PC-3 (cell line): ENCODE data around the gene ZNF646. TPM values are rescaled to one million over a fixed set of nuclear protein-coding genes. Genes with fewer than 3 reads are reported as not detected.

Source experiments
- ATAC-seq: fragments of 200-7000 bp; cut with Tn5 transposase; 2 replicates; pipeline ENCODE4 v1.9.1; 2020; ENCODE audit warnings: mild to moderate bottlenecking, moderate library complexity
- BruUV-seq: library from RNA; stranded (reverse); fragments of 400-500 nt; replicated peaks from 2 replicates; lab custom pipeline; 2021; lab: Mats Ljungman, UMichigan
- CTCF ChIA-PET: fragments of 300-600 bp; sonication (Branson Sonifier 250); formaldehyde crosslinking; loops from one replicate; lab custom pipeline; 2022; ENCODE audit warnings: antibody characterized with exemption; lab: Charles Lee
- POLR2A ChIA-PET: fragments of 300-600 bp; sonication (Branson Sonifier 250); formaldehyde crosslinking; loops from one replicate; lab custom pipeline; 2022; ENCODE audit warnings: antibody characterized with exemption; ENCODE audit not compliant: unreplicated experiment; lab: Charles Lee
- DNase-seq: peaks from one replicate; pipeline ENCODE4 v3.0.0-alpha.2; 2015
- H2AFZ ChIP-seq: fragments of 300-600 bp; sonication (generic); 2 replicates; pipeline ENCODE4 v1.6.0; 2016; ENCODE audit warnings: antibody characterized with exemption, low read length
- H3F3A ChIP-seq: fragments of 300-600 bp; sonication (generic); one replicate; pipeline ENCODE4 v1.6.0; 2017; ENCODE audit warnings: antibody characterized with exemption, low read length, control low read depth, mild to moderate bottlenecking; ENCODE audit not compliant: unreplicated experiment
- H3K27ac ChIP-seq: fragments of 300-600 bp; sonication (generic); 2 replicates; pipeline ENCODE4 v1.5.1; 2016; ENCODE audit warnings: mild to moderate bottlenecking, low read length
- H3K27me3 ChIP-seq: fragments of 300-600 bp; sonication (generic); 2 replicates; pipeline ENCODE4 v1.6.1; 2016; ENCODE audit warnings: low read length, mixed read lengths
- H3K36me3 ChIP-seq: fragments of 300-600 bp; sonication (generic); 2 replicates; pipeline ENCODE4 v1.6.1; 2016; ENCODE audit warnings: low read depth, mixed run types, low read length, mixed read lengths
- H3K4me1 ChIP-seq: fragments of 300-600 bp; sonication (generic); 2 replicates; pipeline ENCODE4 v1.5.1; 2016; ENCODE audit warnings: low read length; ENCODE audit not compliant: insufficient read depth
- H3K4me2 ChIP-seq: fragments of 300-600 bp; sonication (generic); 2 replicates; pipeline ENCODE4 v1.6.0; 2016; ENCODE audit warnings: low read length
- H3K4me3 ChIP-seq: fragments of 300-600 bp; sonication (generic); 2 replicates; pipeline ENCODE4 v1.5.1; 2016; ENCODE audit warnings: mild to moderate bottlenecking, low read length, mixed read lengths
- H3K79me2 ChIP-seq: fragments of 300-600 bp; sonication (generic); 2 replicates; pipeline ENCODE4 v1.6.1; 2017; ENCODE audit warnings: low read length, mixed read lengths
- H3K9ac ChIP-seq: fragments of 300-600 bp; sonication (generic); 2 replicates; pipeline ENCODE4 v1.6.0; 2016; ENCODE audit warnings: mild to moderate bottlenecking, low read length
- H3K9me2 ChIP-seq: fragments of 300-600 bp; sonication (generic); replicated peaks from 2 replicates; pipeline ENCODE4 v1.6.1; 2016; ENCODE audit warnings: mixed run types, low read length, mixed read lengths
- H3K9me3 ChIP-seq: fragments of 300-600 bp; sonication (generic); 2 replicates; pipeline ENCODE4 v1.6.1; 2016; ENCODE audit warnings: low read length, mixed read lengths
- H4K20me1 ChIP-seq: fragments of 300-600 bp; sonication (generic); 2 replicates; pipeline ENCODE4 v1.6.1; 2016; ENCODE audit warnings: low read length, mixed read lengths
- CTCF ChIP-seq: fragments of 300-600 bp; sonication (generic); conservative IDR thresholded peaks from 2 replicates; pipeline ENCODE4 v1.5.1; 2017; ENCODE audit warnings: antibody characterized with exemption, low read depth, mild to moderate bottlenecking, low read length
- EZH2 ChIP-seq: fragments of 300-600 bp; sonication (generic); IDR thresholded peaks from one replicate; pipeline ENCODE4 v1.6.1; 2017; ENCODE audit warnings: antibody characterized with exemption, mild to moderate bottlenecking, low read length; ENCODE audit not compliant: unreplicated experiment
- EZH2phosphoT487 ChIP-seq: fragments of 300-600 bp; sonication (generic); IDR thresholded peaks from 2 replicates; pipeline ENCODE4 v1.6.1; 2018; ENCODE audit warnings: mild to moderate bottlenecking, antibody characterized with exemption, low read length, borderline replicate concordance
- intact Hi-C: fragments of 100-400 bp; cut with micrococcal nuclease; formaldehyde crosslinking; loops from 2 replicates; pipeline ENCODE4 v1.9.0; 2023
- total RNA-seq: library from RNA; depleted of rRNA; stranded (reverse); fragments of >200 nt; gene quantifications from 2 replicates; pipeline ENCODE4 v1.2.3, GENCODE V29; 2014

The ZNF646 gene
- total RNA-seq, 1 experiment from 2014 or later: 8.5 TPM

GRCh38 chr16:31106509-31107464, 32.6 kb downstream of the ZNF646 start:
- Histone ChIP-seq H3K79me2 (peaks cover 15% of the 10 kb centered on the region), H3K4me2 (no peak overlapping the region), H3F3A (no peaks in the 10 kb centered on the region), H3K36me3 (0 out of 2 replicates have a peak, but pooled peaks cover 2% of the 10 kb centered on the region), H3K9ac (no peak overlapping the region), H2AFZ (no peak overlapping the region), H3K9me2 (no peaks in the 10 kb centered on the region), H3K27me3 (no peaks in the 10 kb centered on the region), H4K20me1 (no peaks in the 10 kb centered on the region), H3K4me3 (no peak overlapping the region), H3K27ac (no peak overlapping the region), H3K4me1 (peaks cover 17% of the 10 kb centered on the region), H3K9me3 (no peaks in the 10 kb centered on the region)
- DNase-seq (no peak), ATAC-seq (no peak)
- TF ChIP-seq EZH2phosphoT487: no peak
- TF ChIP-seq EZH2: no peak
- TF ChIP-seq CTCF: no peak
- no TSS peak for BruUV-seq
- POLR2A ChIA-PET: no interaction called here
- CTCF ChIA-PET: no interaction called here
- intact Hi-C loops: no loop called here

GRCh38 chr16:31107465-31107867, 33.2 kb downstream of the ZNF646 start:
- no peak overlapping the region for H3K27ac ChIP-seq
- DNase-seq: no peak
- peak overlapping the region; percentile 88; the same call in 1 of the 2 replicates for H3K4me2 ChIP-seq
- peak overlapping the region; percentile 93; the same call in 1 of the 2 replicates for H2AFZ ChIP-seq
- no peaks in the 10 kb centered on the region for H3K9me3 ChIP-seq
- H3K4me1 ChIP-seq: peaks cover 17% of the 10 kb centered on the region
- BruUV-seq: no TSS peak
- POLR2A ChIA-PET: no interaction called here
- no peaks in the 10 kb centered on the region for H3K9me2 ChIP-seq
- no peaks in the 10 kb centered on the region for H3K27me3 ChIP-seq
- H3K4me3 ChIP-seq: no peak overlapping the region
- no peaks in the 10 kb centered on the region for H3F3A ChIP-seq
- no peak overlapping the region for H3K9ac ChIP-seq
- intact Hi-C loops: no loop called here
- CTCF ChIA-PET: no interaction called here
- H3K79me2 ChIP-seq: peaks cover 15% of the 10 kb centered on the region
- H3K36me3 ChIP-seq: peaks cover 8% of the 10 kb centered on the region; the same call in 1 of the 2 replicates
- no peak for TF ChIP-seq EZH2
- H4K20me1 ChIP-seq: no peaks in the 10 kb centered on the region
- no peak for ATAC-seq

GRCh38 chr16:31108035-31108793, 34.0 kb downstream of the ZNF646 start, which contains the start of gene BCKDK:
Gene BCKDK, plus strand, starts transcription at chr16:31108386. Its CDS starts 838 bp downstream, at chr16:31109224.
- Histone ChIP-seq H3K9me3 (no peaks in the 10 kb centered on the region), H3K27me3 (no peaks in the 10 kb centered on the region), H3K4me3 (peak within 1 kb of the TSS; percentile 86), H3K9me2 (no peaks in the 10 kb centered on the region), H3K79me2 (peaks cover 15% of the 10 kb centered on the region), H3K27ac (no peak within 1 kb of the TSS), H3K9ac (peak within 1 kb of the TSS; percentile 86), H4K20me1 (no peaks in the 10 kb centered on the region), H3K4me2 (peak within 1 kb of the TSS; percentile 88), H3K36me3 (peaks cover 9% of the 10 kb centered on the region; the same call in 1 of the 2 replicates), H3K4me1 (peaks cover 17% of the 10 kb centered on the region), H2AFZ (peak within 1 kb of the TSS; percentile 93), H3F3A (no peaks in the 10 kb centered on the region)
- peak; percentile 65 for DNase-seq
- peak; percentile 94 for ATAC-seq
- ChIA-PET POLR2A (no interaction called here), CTCF (no interaction called here)
- no TSS peak for BruUV-seq
- intact Hi-C loops: no loop called here
- TF ChIP-seq EZH2phosphoT487 (no peak), EZH2 (no peak), CTCF (no peak)
